DOHH2 (cell line): ENCODE data around the gene ATXN2.

ENCODE experiments used
- H3F3A ChIP-seq: fragments of 200-600 bp; sonication (generic), shearing (Covaris generic); 2 replicates; pipeline ENCODE4 v1.6.0; 2016; ENCODE audit warnings: antibody characterized with exemption, mild to moderate bottlenecking; ENCODE audit not compliant: control insufficient read depth, insufficient read depth
- H3K27ac ChIP-seq: fragments of 200-600 bp; sonication (generic); 2 replicates; pipeline ENCODE4 v1.5.1; 2014; ENCODE audit warnings: low read depth, mild to moderate bottlenecking, low read length, moderate library complexity
- H3K27me3 ChIP-seq: fragments of 200-600 bp; sonication (generic); 2 replicates; pipeline ENCODE4 v1.6.1; 2014; ENCODE audit warnings: mild to moderate bottlenecking, low read length, mixed read lengths; ENCODE audit not compliant: control insufficient read depth
- H3K36me3 ChIP-seq: fragments of 200-600 bp; sonication (generic); 2 replicates; pipeline ENCODE4 v1.6.1; 2014; ENCODE audit warnings: mild to moderate bottlenecking, low read length, moderate library complexity, mixed read lengths; ENCODE audit not compliant: control insufficient read depth
- H3K4me1 ChIP-seq: fragments of 200-600 bp; sonication (generic); 2 replicates; pipeline ENCODE4 v1.6.1; 2014; ENCODE audit warnings: mild to moderate bottlenecking, low read length, mixed read lengths; ENCODE audit not compliant: control insufficient read depth
- H3K4me2 ChIP-seq: fragments of 200-600 bp; sonication (generic); 2 replicates; pipeline ENCODE4 v1.6.0; 2014; ENCODE audit warnings: mild to moderate bottlenecking, low read length, moderate library complexity
- H3K4me3 ChIP-seq: fragments of 200-600 bp; sonication (generic); 2 replicates; pipeline ENCODE4 v1.5.1; 2014; ENCODE audit warnings: mild to moderate bottlenecking, low read length, mixed read lengths
- H3K79me2 ChIP-seq: fragments of 200-600 bp; sonication (generic); 2 replicates; pipeline ENCODE4 v1.6.1; 2014; ENCODE audit warnings: mild to moderate bottlenecking, low read length, mixed read lengths; ENCODE audit not compliant: control insufficient read depth
- H3K9me2 ChIP-seq: fragments of 200-600 bp; sonication (generic); replicated peaks from 2 replicates; pipeline ENCODE4 v1.6.1; 2014; ENCODE audit warnings: mild to moderate bottlenecking, low read length, mixed read lengths; ENCODE audit not compliant: control insufficient read depth
- H3K9me3 ChIP-seq: fragments of 200-600 bp; sonication (generic); 2 replicates; pipeline ENCODE4 v1.6.1; 2014; ENCODE audit warnings: antibody characterized with exemption, low read length, mixed read lengths; ENCODE audit not compliant: control insufficient read depth, insufficient read depth
- H4K20me1 ChIP-seq: fragments of 200-600 bp; sonication (generic); 2 replicates; pipeline ENCODE4 v1.6.0; 2014; ENCODE audit warnings: low read depth, mild to moderate bottlenecking, antibody characterized with exemption, low read length, moderate library complexity; ENCODE audit not compliant: control insufficient read depth, insufficient read depth
- CTCF ChIP-seq: fragments of 200-600 bp; sonication (generic); IDR thresholded peaks from one replicate; pipeline ENCODE4 v1.5.1; 2014; ENCODE audit warnings: antibody characterized with exemption, mild to moderate bottlenecking, low read depth, low read length; ENCODE audit not compliant: poor library complexity, severe bottlenecking
- EZH2phosphoT487 ChIP-seq: fragments of 200-600 bp; sonication (generic); IDR thresholded peaks from 2 replicates; pipeline ENCODE4 v1.6.1; 2017; ENCODE audit warnings: borderline replicate concordance, mild to moderate bottlenecking, antibody characterized with exemption, low read length, moderate library complexity, mixed read lengths

The ATXN2 gene

DNA sequence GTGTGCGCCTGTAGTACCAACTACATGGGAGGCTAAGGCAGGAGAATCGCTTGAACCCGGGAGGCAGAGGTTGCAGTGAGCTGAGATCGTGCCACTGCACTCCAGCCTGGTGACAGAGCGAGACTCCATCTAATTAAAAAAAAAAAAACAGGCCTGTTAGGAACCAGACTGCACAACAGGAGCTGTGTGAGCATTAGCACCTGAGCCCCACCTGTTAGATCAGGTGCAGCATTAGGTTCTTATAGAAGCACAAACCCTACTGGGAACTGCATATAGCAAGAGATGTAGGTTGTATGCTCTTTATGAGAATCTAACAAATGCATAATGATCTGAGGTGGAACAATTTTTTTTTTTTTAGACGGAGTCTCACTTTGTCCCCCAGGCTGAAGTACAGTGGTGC is 8.6 kb downstream of the ATXN2 start:
- Histone ChIP-seq H4K20me1 (peaks cover 8% of the 10 kb centered on the region; the same call in 1 of the 2 replicates), H3K27me3 (no peaks in the 10 kb centered on the region), H3K36me3 (0 out of 2 replicates have a peak, but pooled peaks cover 7% of the 10 kb centered on the region), H3K9me2 (no peaks in the 10 kb centered on the region), H3K79me2 (peaks cover 99% of the 10 kb centered on the region), H3K4me2 (no peak overlapping the region), H3K27ac (no peak overlapping the region), H3K4me1 (peaks cover 13% of the 10 kb centered on the region), H3K9me3 (no peaks in the 10 kb centered on the region), H3F3A (no peaks in the 10 kb centered on the region), H3K4me3 (no peak overlapping the region)
- TF ChIP-seq EZH2phosphoT487: no peak
- TF ChIP-seq CTCF: no peak

GRCh38 chr12:111589601-111590000 is 9.5 kb downstream of the ATXN2 start:
- H3K79me2 ChIP-seq: peaks cover 99% of the 10 kb centered on the region

DNA sequence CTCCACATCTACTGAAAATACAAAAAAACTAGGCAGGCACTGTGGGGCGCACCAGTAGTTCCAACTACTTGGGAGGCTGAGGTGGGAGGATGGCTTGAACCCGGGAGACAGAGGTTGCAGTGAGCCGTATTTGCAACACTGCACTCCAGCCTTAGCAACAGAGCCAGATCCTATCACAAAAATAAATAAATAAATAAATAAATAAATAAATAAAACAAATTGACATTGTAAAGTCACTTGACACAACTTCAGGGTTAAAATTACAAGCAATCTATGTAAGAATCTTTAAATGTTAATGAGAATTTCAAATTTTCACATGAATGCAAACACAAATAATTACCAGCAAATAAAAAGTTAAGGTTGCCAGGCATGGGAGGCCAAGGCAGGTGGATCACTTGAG is 11.1 kb downstream of the ATXN2 start:
- peaks cover 3% of the 10 kb centered on the region for H3K4me1 ChIP-seq
- H3K27ac ChIP-seq: no peak overlapping the region
- H3K9me3 ChIP-seq: no peaks in the 10 kb centered on the region
- no peaks in the 10 kb centered on the region for H4K20me1 ChIP-seq
- H3K27me3 ChIP-seq: no peaks in the 10 kb centered on the region
- H3K4me2 ChIP-seq: no peak overlapping the region
- H3K36me3 ChIP-seq: no peaks in the 10 kb centered on the region
- no peaks in the 10 kb centered on the region for H3F3A ChIP-seq
- TF ChIP-seq CTCF (no peak), EZH2phosphoT487 (no peak)
- no peaks in the 10 kb centered on the region for H3K9me2 ChIP-seq
- peaks cover 99% of the 10 kb centered on the region for H3K79me2 ChIP-seq
- H3K4me3 ChIP-seq: no peak overlapping the region

More at GRCh38 chr12:111589601-111590000, 9.5 kb downstream of the ATXN2 start:
- no peaks in the 10 kb centered on the region for H3K9me3 ChIP-seq
- no peaks in the 10 kb centered on the region for H3K9me2 ChIP-seq
- no peaks in the 10 kb centered on the region for H3K27me3 ChIP-seq
- no peak overlapping the region for H3K27ac ChIP-seq
- peaks cover 5% of the 10 kb centered on the region for H3K4me1 ChIP-seq
- no peak for TF ChIP-seq EZH2phosphoT487
- no peak for TF ChIP-seq CTCF
- H3F3A ChIP-seq: no peaks in the 10 kb centered on the region
- no peak overlapping the region for H3K4me2 ChIP-seq
- H3K4me3 ChIP-seq: no peak overlapping the region
- H4K20me1 ChIP-seq: peaks cover 2% of the 10 kb centered on the region; the same call in 1 of the 2 replicates
- no peaks in the 10 kb centered on the region for H3K36me3 ChIP-seq

- no peak for TF ChIP-seq CTCF
- H4K20me1 ChIP-seq: no peaks in the 10 kb centered on the region
- peaks cover 98% of the 10 kb centered on the region for H3K79me2 ChIP-seq
Measured at GRCh38 chr12:111586986-111587385, 12.1 kb downstream of the ATXN2 start.

More at GRCh38 chr12:111586986-111587385, 12.1 kb downstream of the ATXN2 start:
- H3K27me3 ChIP-seq: no peaks in the 10 kb centered on the region
- no peak overlapping the region for H3K4me2 ChIP-seq
- no peak overlapping the region for H3K27ac ChIP-seq
- H3K9me2 ChIP-seq: no peaks in the 10 kb centered on the region
- H3K9me3 ChIP-seq: no peaks in the 10 kb centered on the region
- H3K4me3 ChIP-seq: no peak overlapping the region
- H3K36me3 ChIP-seq: no peaks in the 10 kb centered on the region
- H3F3A ChIP-seq: no peaks in the 10 kb centered on the region
- H3K4me1 ChIP-seq: peaks cover 3% of the 10 kb centered on the region
